Measurements from ENCODE around the gene POU2F2. TPM values are rescaled to one million over a fixed set of nuclear protein-coding genes. Genes with fewer than 3 reads are reported as not detected.

POU2F2 gene
- total RNA-seq, 4 donors from 2014 or later: 0.55 to 3.2 (median 0.77) TPM; not detected in 1

GRCh38 chr19:42151782-42152684, 19.8 kb upstream of the POU2F2 start:
- TF ChIP-seq CTCF (IDR thresholded peaks at IDR 0.05) (no peak), POLR2A (IDR thresholded peaks at IDR 0.05) (no peak)
- Histone ChIP-seq H3K27me3 (no peaks in the 10 kb centered on the region), H3K9me3 (no peaks in the 10 kb centered on the region), H3K27ac (no peak overlapping the region), H3K4me3 (no peak overlapping the region), H3K4me1 (no peaks in the 10 kb centered on the region), H3K36me3 (no peaks in the 10 kb centered on the region)
- DNase-seq: no peak
- intact Hi-C loops (cut with DNase I; ENCODE audit: low total_unique reads): no loop called here

- Histone ChIP-seq H3K27me3 (no peaks in the 10 kb centered on the region), H3K27ac (no peak overlapping the region), H3K36me3 (no peaks in the 10 kb centered on the region), H3K9me3 (no peaks in the 10 kb centered on the region), H3K4me1 (no peaks in the 10 kb centered on the region), H3K4me3 (no peak overlapping the region)
- TF ChIP-seq CTCF (IDR thresholded peaks at IDR 0.05) (no peak), POLR2A (IDR thresholded peaks at IDR 0.05) (no peak)
- DNase-seq: no peak
- intact Hi-C loops (cut with DNase I; ENCODE audit: low total_unique reads): no loop called here
Observed at GRCh38 chr19:42150911-42151361, 18.7 kb upstream of the POU2F2 start.

GRCh38 chr19:42150364-42150763, 18.1 kb upstream of the POU2F2 start:
- Histone ChIP-seq H3K27me3 (no peaks in the 10 kb centered on the region), H3K4me3 (no peak overlapping the region), H3K27ac (no peak overlapping the region), H3K4me1 (no peaks in the 10 kb centered on the region), H3K36me3 (no peaks in the 10 kb centered on the region), H3K9me3 (no peaks in the 10 kb centered on the region)
- intact Hi-C loops (cut with DNase I; ENCODE audit: low total_unique reads): no loop called here
- TF ChIP-seq POLR2A (IDR thresholded peaks at IDR 0.05): no peak
- TF ChIP-seq CTCF (IDR thresholded peaks at IDR 0.05): no peak
- DNase-seq: no peak

- H3K27ac ChIP-seq: no peak overlapping the region
- TF ChIP-seq CTCF (IDR thresholded peaks at IDR 0.05) (no peak), POLR2A (IDR thresholded peaks at IDR 0.05) (no peak)
- H3K9me3 ChIP-seq: no peaks in the 10 kb centered on the region
- no peaks in the 10 kb centered on the region for H3K27me3 ChIP-seq
- intact Hi-C loops (cut with DNase I; ENCODE audit: low total_unique reads): no loop called here
- H3K4me1 ChIP-seq: no peaks in the 10 kb centered on the region
- H3K36me3 ChIP-seq: no peaks in the 10 kb centered on the region
- H3K4me3 ChIP-seq: no peak overlapping the region
- no peak for DNase-seq
Observed at GRCh38 chr19:42149447-42150202, 17.4 kb upstream of the POU2F2 start.

GRCh38 chr19:42148266-42148665, 16.0 kb upstream of the POU2F2 start:
- no peaks in the 10 kb centered on the region for H3K4me1 ChIP-seq
- no peaks in the 10 kb centered on the region for H3K27me3 ChIP-seq
- intact Hi-C loops (cut with DNase I; ENCODE audit: low total_unique reads): no loop called here
- H3K9me3 ChIP-seq: no peaks in the 10 kb centered on the region
- DNase-seq: no peak
- TF ChIP-seq CTCF (IDR thresholded peaks at IDR 0.05) (no peak), POLR2A (IDR thresholded peaks at IDR 0.05) (no peak)
- H3K4me3 ChIP-seq: no peak overlapping the region
- no peaks in the 10 kb centered on the region for H3K36me3 ChIP-seq
- H3K27ac ChIP-seq: no peak overlapping the region

Measured in uterus (tissue), 4 donors.